Measurements from ENCODE around the gene POMT2.

POMT2 gene

GRCh38 chr14:77305696-77306095, 15.0 kb downstream of the POMT2 start:
- Histone ChIP-seq H3K4me3 (ENCODE audit: low read depth, low read length, poor library complexity, severe bottlenecking) (no peak overlapping the region), H3K27me3 (ENCODE audit: insufficient read depth, low read length) (no peaks in the 10 kb centered on the region), H3F3A (ENCODE audit: insufficient read depth, low read length) (no peaks in the 10 kb centered on the region), H3K4me2 (ENCODE audit: low read length) (no peak overlapping the region), H3K9me2 (ENCODE audit: low read depth, low read length) (no peaks in the 10 kb centered on the region), H2AFZ (ENCODE audit: low read length) (no peak overlapping the region), H3K79me2 (ENCODE audit: insufficient read depth, low read length) (no peaks in the 10 kb centered on the region), H4K20me1 (ENCODE audit: insufficient read depth, low read length) (no peaks in the 10 kb centered on the region), H3K36me3 (ENCODE audit: insufficient read depth, low read length) (no peaks in the 10 kb centered on the region), H3K27ac (ENCODE audit: low read depth, low read length, poor library complexity, severe bottlenecking) (no peak overlapping the region), H3K4me1 (ENCODE audit: insufficient read depth, low read length, severe bottlenecking) (peaks cover 7% of the 10 kb centered on the region), H3K9ac (ENCODE audit: low read length) (no peak overlapping the region), H3K9me3 (ENCODE audit: low read length) (no peaks in the 10 kb centered on the region)
- TF ChIP-seq CTCF (IDR thresholded peaks at IDR 0.05; ENCODE audit: low read length) (no peak), EZH2 (IDR thresholded peaks at IDR 0.05; ENCODE audit: borderline replicate concordance, low read length) (no peak)

GRCh38 chr14:77303417-77304156, 17.1 kb downstream of the POMT2 start:
- Histone ChIP-seq H3K4me1 (ENCODE audit: insufficient read depth, low read length, severe bottlenecking) (no peaks in the 10 kb centered on the region), H3K9ac (ENCODE audit: low read length) (no peak overlapping the region), H3K27me3 (ENCODE audit: insufficient read depth, low read length) (no peaks in the 10 kb centered on the region), H3K36me3 (ENCODE audit: insufficient read depth, low read length) (no peaks in the 10 kb centered on the region), H3K9me3 (ENCODE audit: low read length) (no peaks in the 10 kb centered on the region), H3F3A (ENCODE audit: insufficient read depth, low read length) (no peaks in the 10 kb centered on the region), H3K4me3 (ENCODE audit: low read depth, low read length, poor library complexity, severe bottlenecking) (no peak overlapping the region), H2AFZ (ENCODE audit: low read length) (no peak overlapping the region), H3K4me2 (ENCODE audit: low read length) (no peak overlapping the region), H4K20me1 (ENCODE audit: insufficient read depth, low read length) (no peaks in the 10 kb centered on the region), H3K9me2 (ENCODE audit: low read depth, low read length) (no peaks in the 10 kb centered on the region), H3K79me2 (ENCODE audit: insufficient read depth, low read length) (no peaks in the 10 kb centered on the region), H3K27ac (ENCODE audit: low read depth, low read length, poor library complexity, severe bottlenecking) (no peak overlapping the region)
- TF ChIP-seq CTCF (IDR thresholded peaks at IDR 0.05; ENCODE audit: low read length) = no peak
- no peak for TF ChIP-seq EZH2 (IDR thresholded peaks at IDR 0.05; ENCODE audit: borderline replicate concordance, low read length)

GRCh38 chr14:77302926-77303325, 17.8 kb downstream of the POMT2 start:
- H3K4me1 ChIP-seq (ENCODE audit: insufficient read depth, low read length, severe bottlenecking) = no peaks in the 10 kb centered on the region
- H3K27me3 ChIP-seq (ENCODE audit: insufficient read depth, low read length) = no peaks in the 10 kb centered on the region
- TF ChIP-seq EZH2 (IDR thresholded peaks at IDR 0.05; ENCODE audit: borderline replicate concordance, low read length) (no peak), CTCF (IDR thresholded peaks at IDR 0.05; ENCODE audit: low read length) (no peak)
- no peak overlapping the region for H2AFZ ChIP-seq (ENCODE audit: low read length)
- H3K27ac ChIP-seq (ENCODE audit: low read depth, low read length, poor library complexity, severe bottlenecking) = no peak overlapping the region
- no peaks in the 10 kb centered on the region for H3K9me2 ChIP-seq (ENCODE audit: low read depth, low read length)
- H3K4me2 ChIP-seq (ENCODE audit: low read length) = no peak overlapping the region
- no peaks in the 10 kb centered on the region for H4K20me1 ChIP-seq (ENCODE audit: insufficient read depth, low read length)
- H3K9me3 ChIP-seq (ENCODE audit: low read length) = no peaks in the 10 kb centered on the region
- H3K4me3 ChIP-seq (ENCODE audit: low read depth, low read length, poor library complexity, severe bottlenecking) = no peak overlapping the region
- no peak overlapping the region for H3K9ac ChIP-seq (ENCODE audit: low read length)
- no peaks in the 10 kb centered on the region for H3K36me3 ChIP-seq (ENCODE audit: insufficient read depth, low read length)
- H3K79me2 ChIP-seq (ENCODE audit: insufficient read depth, low read length) = no peaks in the 10 kb centered on the region
- no peaks in the 10 kb centered on the region for H3F3A ChIP-seq (ENCODE audit: insufficient read depth, low read length)
